SH-SY5Y (cell line): ENCODE measurements around the gene MTCP1.

Experiments used
- GATA2 ChIP-seq: IDR thresholded peaks from 2 replicates; pipeline ENCODE4 v1.6.1; 2011; ENCODE audit warnings: mild to moderate bottlenecking, low read depth, low read length
- GATA3 ChIP-seq: IDR thresholded peaks from 2 replicates; pipeline ENCODE4 v1.6.1; 2011; ENCODE audit warnings: low read depth, mild to moderate bottlenecking, low read length, moderate library complexity

GRCh38 chrX:155022585-155022984 lies 48.4 kb downstream of the MTCP1 start, which contains the start of gene F8:
- TF ChIP-seq GATA2 = no peak
- TF ChIP-seq GATA3 = no peak
